WTC11 (cell line): ENCODE results near the gene CLTCL1. TPM values are rescaled to one million over a fixed set of nuclear protein-coding genes. Genes with fewer than 3 reads are reported as not detected.

Experiments used
- ATAC-seq: fragments of 200-7000 bp; cut with Tn5 transposase; 2 replicates; pipeline ENCODE4 v1.10.0; 2021; ENCODE audit warnings: mild to moderate bottlenecking, moderate library complexity
- CTCF ChIA-PET: fragments of 300-600 bp; sonication (Branson Sonifier 250); formaldehyde crosslinking; loops from one replicate; lab custom pipeline; 2021; ENCODE audit warnings: antibody characterized with exemption; lab: Charles Lee
- POLR2A ChIA-PET: fragments of 350-600 bp; sonication (Branson Sonifier 250); formaldehyde crosslinking; loops from one replicate; lab custom pipeline; 2021; ENCODE audit warnings: antibody characterized with exemption; lab: Charles Lee
- DNase-seq: peaks from one replicate; pipeline ENCODE4 v3.0.0; 2021; ENCODE audit warnings: low spot score
- H3K27ac Mint-ChIP-seq: 2 replicates; pipeline ENCODE4 v1.8.0; 2021; ENCODE audit warnings: mixed read lengths
- H3K27me3 Mint-ChIP-seq: 2 replicates; pipeline ENCODE4 v1.8.0; 2021; ENCODE audit warnings: low read depth, mild to moderate bottlenecking, moderate library complexity, mixed read lengths
- H3K36me3 Mint-ChIP-seq: 2 replicates; pipeline ENCODE4 v1.8.0; 2021; ENCODE audit warnings: mixed read lengths
- H3K4me1 Mint-ChIP-seq: 2 replicates; pipeline ENCODE4 v1.8.0; 2022; ENCODE audit warnings: mixed read lengths
- H3K4me3 Mint-ChIP-seq: 2 replicates; pipeline ENCODE4 v1.8.0; 2021; ENCODE audit warnings: mild to moderate bottlenecking, moderate library complexity, mixed read lengths
- H3K9me3 Mint-ChIP-seq: 2 replicates; pipeline ENCODE4 v1.8.0; 2021; ENCODE audit warnings: mixed read lengths
- ELF4 ChIP-seq: sonication (generic); formaldehyde crosslinking; IDR thresholded peaks from 2 replicates; pipeline ENCODE4 v1.8.1; 2022; ENCODE audit warnings: low read depth, mild to moderate bottlenecking, moderate library complexity, missing genetic modification reagents
- ETV6 ChIP-seq: sonication (generic); formaldehyde crosslinking; IDR thresholded peaks from 2 replicates; pipeline ENCODE4 v1.8.1; 2022; ENCODE audit warnings: mild to moderate bottlenecking, missing genetic modification reagents
- GABPB1 ChIP-seq: sonication (generic); formaldehyde crosslinking; IDR thresholded peaks from 2 replicates; pipeline ENCODE4 v1.8.1; 2023; ENCODE audit warnings: mild to moderate bottlenecking, missing genetic modification reagents
- GTF2I ChIP-seq: fragments of 250-450 bp; sonication (Bioruptor Pico); conservative IDR thresholded peaks from 2 replicates; pipeline ENCODE4 v1.4.0; 2021; ENCODE audit warnings: mild to moderate bottlenecking
- JUN ChIP-seq: sonication (generic); formaldehyde crosslinking; IDR thresholded peaks from 2 replicates; pipeline ENCODE4 v1.8.0; 2023; ENCODE audit warnings: mild to moderate bottlenecking, missing genetic modification reagents
- MYBL2 ChIP-seq: sonication (generic); formaldehyde crosslinking; IDR thresholded peaks from 2 replicates; pipeline ENCODE4 v1.8.1; 2023; ENCODE audit warnings: mild to moderate bottlenecking, moderate library complexity, missing genetic modification reagents
- NFATC4 ChIP-seq: fragments of 250-450 bp; sonication (Bioruptor Pico); IDR thresholded peaks from 2 replicates; pipeline ENCODE4 v1.9.0; 2021; ENCODE audit warnings: mild to moderate bottlenecking
- NFYB ChIP-seq: sonication (generic); formaldehyde crosslinking; conservative IDR thresholded peaks from 2 replicates; pipeline ENCODE4 v1.8.0; 2022; ENCODE audit warnings: low read depth, missing genetic modification reagents
- NR2C2 ChIP-seq: sonication (generic); formaldehyde crosslinking; IDR thresholded peaks from 2 replicates; pipeline ENCODE4 v1.8.0; 2022; ENCODE audit warnings: mild to moderate bottlenecking, missing genetic modification reagents
- RORB ChIP-seq: fragments of 250-450 bp; sonication (Bioruptor Pico); IDR thresholded peaks from 2 replicates; pipeline ENCODE4 v1.9.0; 2021; ENCODE audit warnings: mild to moderate bottlenecking
- SMAD3 ChIP-seq: sonication (generic); formaldehyde crosslinking; IDR thresholded peaks from 2 replicates; pipeline ENCODE4 v1.8.0; 2022; ENCODE audit warnings: missing genetic modification reagents, mild to moderate bottlenecking, borderline replicate concordance
- TEAD1 ChIP-seq: sonication (generic); formaldehyde crosslinking; IDR thresholded peaks from 2 replicates; pipeline ENCODE4 v1.8.0; 2022; ENCODE audit warnings: mild to moderate bottlenecking, missing genetic modification reagents
- ZNF219 ChIP-seq: sonication (generic); formaldehyde crosslinking; IDR thresholded peaks from 2 replicates; pipeline ENCODE4 v1.8.0; 2023; ENCODE audit warnings: missing genetic modification reagents, mild to moderate bottlenecking, borderline replicate concordance
- ZNF317 ChIP-seq: sonication (generic); formaldehyde crosslinking; IDR thresholded peaks from 2 replicates; pipeline ENCODE4 v1.8.1; 2023; ENCODE audit warnings: low read depth, mild to moderate bottlenecking, moderate library complexity, missing genetic modification reagents, borderline replicate concordance
- ZNF396 ChIP-seq: fragments of 250-450 bp; sonication (Bioruptor Pico); IDR thresholded peaks from 2 replicates; pipeline ENCODE4 v1.8.0; 2021; ENCODE audit warnings: mild to moderate bottlenecking, moderate library complexity, borderline replicate concordance
- ZNF416 ChIP-seq: fragments of 250-450 bp; sonication (Bioruptor Pico); IDR thresholded peaks from 2 replicates; pipeline ENCODE4 v1.9.0; 2021; ENCODE audit warnings: mild to moderate bottlenecking, inconsistent platforms
- total RNA-seq: library from RNA; stranded (reverse); gene quantifications from 3 replicates; pipeline ENCODE4 v1.2.3, GENCODE V29; 2021
- TF ChIP-seq, protein P1 (sequence below): sonication (generic); formaldehyde crosslinking; IDR thresholded peaks from 2 replicates; pipeline ENCODE4 v1.8.1; 2022; ENCODE audit warnings: mild to moderate bottlenecking, moderate library complexity, missing genetic modification reagents
- TF ChIP-seq, protein P2 (sequence below): fragments of 250-450 bp; sonication (Bioruptor Pico); IDR thresholded peaks from 2 replicates; pipeline ENCODE4 v2.1.2; 2022; ENCODE audit warnings: mild to moderate bottlenecking, moderate library complexity
- TF ChIP-seq, protein P3 (sequence below): fragments of 250-450 bp; sonication (Bioruptor Pico); IDR thresholded peaks from 2 replicates; pipeline ENCODE4 v1.9.0; 2021; ENCODE audit warnings: mild to moderate bottlenecking

Gene CLTCL1
- total RNA-seq, 1 experiment from 2014 or later = 15.5 TPM

DNA sequence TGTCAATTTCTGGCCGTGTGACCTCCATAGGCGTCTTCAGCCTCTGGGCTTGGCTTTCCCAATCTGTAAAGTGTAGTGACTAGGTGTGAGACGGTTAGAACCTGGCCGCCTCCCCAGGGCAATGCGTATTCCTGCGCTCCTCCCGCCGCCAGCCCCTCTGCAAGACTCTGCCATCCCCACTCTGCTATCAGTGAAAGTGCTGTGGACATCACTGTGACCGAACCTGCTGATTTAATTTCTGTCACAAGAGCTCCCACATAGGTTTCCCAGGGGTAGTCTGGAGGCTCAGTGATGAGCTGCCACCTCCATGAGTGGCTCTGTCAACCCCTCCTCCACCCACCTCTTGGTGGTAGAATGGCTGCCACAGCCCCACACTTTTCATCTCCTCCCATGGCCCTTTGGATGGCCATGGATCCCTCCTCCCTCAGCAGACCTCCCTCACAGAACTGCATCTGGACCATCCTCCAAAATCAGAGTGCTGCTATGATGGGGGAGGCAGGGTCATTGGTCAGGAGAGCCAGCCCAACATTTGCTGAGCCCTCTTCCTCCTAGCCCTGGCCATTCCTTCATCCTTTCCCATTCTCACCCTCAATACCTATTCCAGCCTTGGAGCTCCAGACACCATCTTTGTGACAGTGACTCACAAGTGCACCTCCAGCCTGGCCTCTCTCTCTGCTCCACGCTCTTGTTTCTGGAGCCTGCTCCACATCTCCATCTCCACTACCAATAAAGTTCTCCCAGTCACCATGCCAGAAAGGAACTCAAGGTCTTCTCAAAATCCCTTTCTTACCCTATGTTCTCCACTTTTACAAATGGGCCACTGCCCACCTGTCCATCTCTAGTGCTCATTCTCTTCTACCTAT, 140.0 kb downstream of the CLTCL1 start:
- 0 out of 2 replicates have a peak, but pooled peaks cover 4% of the 10 kb centered on the region for H3K9me3 Mint-ChIP-seq
- H3K36me3 Mint-ChIP-seq = peaks cover 4% of the 10 kb centered on the region; the same call in 1 of the 2 replicates
- TF ChIP-seq RORB (no peak), NR2C2 (CRISPR knock-in tag) (no peak), GTF2I (0 out of 2 replicates have a peak, but pooled peaks have one; percentile 33)
- peak overlapping the region; percentile 72 for H3K4me3 Mint-ChIP-seq
- ATAC-seq (no peak), DNase-seq (no peak)
- CTCF ChIA-PET = interaction anchor here (0.5 to 1.9 kb wide), 3 partner anchors 28 to 478 kb away, joined by 4 to 8 read pairs (median 5); no protein-coding TSS in a partner anchor
- POLR2A ChIA-PET = interaction anchor here (0.8 kb wide), 1 partner anchor 27 kb away, joined by 3 read pairs; the partner anchor contains the start of gene SLC25A1
- H3K27ac Mint-ChIP-seq = no peak overlapping the region
- peaks cover 79% of the 10 kb centered on the region for H3K27me3 Mint-ChIP-seq
- peaks cover 13% of the 10 kb centered on the region for H3K4me1 Mint-ChIP-seq

DNA sequence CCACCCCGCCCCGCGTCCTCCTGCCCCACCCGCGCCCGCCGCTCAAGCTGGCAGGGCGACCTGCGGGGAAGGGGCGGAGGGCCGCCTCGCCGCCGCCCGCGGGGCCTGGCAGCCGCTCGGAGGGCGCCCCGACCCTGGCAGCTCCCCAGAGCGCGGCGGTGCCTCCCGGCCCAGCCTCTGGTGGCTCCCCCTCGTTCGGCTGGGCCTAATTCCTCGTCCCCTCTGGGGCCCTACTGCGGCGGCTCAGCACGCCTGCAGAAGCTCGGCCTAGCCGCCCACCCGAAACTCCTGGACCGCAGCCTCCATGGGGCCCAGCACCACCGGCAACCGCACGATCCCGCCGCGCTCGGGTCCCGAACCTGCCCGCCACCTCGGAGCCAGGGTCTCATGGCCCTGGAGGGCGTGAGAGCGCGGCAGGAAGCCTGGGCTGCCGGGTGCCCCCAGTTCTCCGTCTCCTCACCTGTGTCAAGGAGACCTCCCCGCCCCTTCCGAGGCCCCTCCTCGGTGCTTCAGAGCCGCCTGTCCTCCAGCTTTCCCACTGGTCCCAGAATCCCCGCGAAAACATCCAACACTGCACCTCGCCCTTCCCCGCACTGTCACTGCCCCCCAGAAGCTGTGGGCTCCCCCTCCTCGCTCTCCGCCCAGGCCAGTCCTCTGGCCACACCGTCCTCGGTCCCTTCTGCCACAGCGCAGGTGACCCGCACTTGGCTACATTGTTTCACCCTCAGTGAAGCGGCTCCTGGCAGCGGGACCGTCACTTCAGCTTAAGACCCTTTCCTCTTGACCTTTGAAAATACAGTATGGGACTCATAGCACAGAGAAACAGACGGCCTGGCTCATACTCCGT, 140.8 kb downstream of the CLTCL1 start:
- Mint-ChIP-seq H3K36me3 (peaks cover 4% of the 10 kb centered on the region; the same call in 1 of the 2 replicates), H3K27me3 (peaks cover 83% of the 10 kb centered on the region), H3K4me1 (peaks cover 16% of the 10 kb centered on the region), H3K27ac (no peak overlapping the region), H3K4me3 (peak overlapping the region; percentile 72), H3K9me3 (0 out of 2 replicates have a peak, but pooled peaks cover 4% of the 10 kb centered on the region)
- POLR2A ChIA-PET = interaction anchor here (0.8 kb wide), 1 partner anchor 28 kb away, joined by 3 read pairs; the partner anchor contains the start of gene SLC25A1
- no peak for TF ChIP-seq ZNF416
- TF ChIP-seq NFYB = no peak
- no peak for TF ChIP-seq GTF2I
- TF ChIP-seq GABPB1 (CRISPR knock-in tag) = no peak
- no peak for TF ChIP-seq ZNF219 (CRISPR knock-in tag)
- no peak for TF ChIP-seq SMAD3
- no peak for TF ChIP-seq ZNF396
- CTCF ChIA-PET = interaction anchor here (0.6 to 1.9 kb wide), 2 partner anchors 29 to 51 kb away, joined by 4 to 5 read pairs; no protein-coding TSS in a partner anchor
- peak; percentile 12 for ATAC-seq
- DNase-seq = peak; percentile 33

DNA sequence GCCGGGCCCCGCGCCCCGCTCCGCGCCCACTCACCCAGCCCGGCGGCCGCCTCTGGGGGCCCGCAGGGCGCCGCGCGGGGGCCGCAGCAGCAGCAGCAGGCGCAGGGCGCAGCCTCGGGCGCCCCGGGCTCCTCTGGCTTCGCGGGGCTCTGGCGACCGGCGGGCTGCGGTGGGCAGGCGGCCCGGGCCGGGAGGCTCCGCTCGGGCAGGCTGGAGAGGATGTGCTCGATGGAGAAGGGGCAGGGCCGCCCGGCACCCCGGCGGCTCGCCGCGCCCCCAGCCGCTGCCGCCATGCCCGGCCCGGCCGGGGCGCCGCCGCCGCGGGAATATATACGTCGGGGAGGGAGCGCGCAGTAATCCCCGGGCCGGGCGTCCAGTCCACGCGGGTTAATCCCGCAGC, 141.5 kb downstream of the CLTCL1 start, which contains the start of gene GSC2:
Gene GSC2 (minus strand): TSS at position 302 of the 400 bp plus-strand sequence. CDS start 9 bp downstream, at position 293.
- H3K4me3 Mint-ChIP-seq = peak within 1 kb of the TSS; percentile 72
- ChIA-PET POLR2A (no interaction called here), CTCF (interaction anchor here (0.6 to 3.4 kb wide), 3 partner anchors 28 to 65 kb away, joined by 4 to 11 read pairs (median 4); partner anchors contain the start of gene DGCR2)
- peaks cover 4% of the 10 kb centered on the region; the same call in 1 of the 2 replicates for H3K36me3 Mint-ChIP-seq
- no peak for TF ChIP-seq GTF2I
- peak; percentile 23 for ATAC-seq
- H3K9me3 Mint-ChIP-seq = 0 out of 2 replicates have a peak, but pooled peaks cover 4% of the 10 kb centered on the region
- DNase-seq = no peak
- H3K27me3 Mint-ChIP-seq = peaks cover 79% of the 10 kb centered on the region
- H3K4me1 Mint-ChIP-seq = peaks cover 16% of the 10 kb centered on the region
- H3K27ac Mint-ChIP-seq = no peak within 1 kb of the TSS

- H3K4me1 Mint-ChIP-seq = peaks cover 18% of the 10 kb centered on the region
- H3K4me3 Mint-ChIP-seq = peak overlapping the region; percentile 66
- CTCF ChIA-PET = interaction anchor here (0.6 to 3.5 kb wide), 7 partner anchors 19 to 481 kb away, joined by 3 to 22 read pairs (median 4); partner anchors contain the start of genes DGCR2, SLC25A1 and UFD1
- ATAC-seq = peak; percentile 33
- no peak overlapping the region for H3K27ac Mint-ChIP-seq
- peaks cover 4% of the 10 kb centered on the region; the same call in 1 of the 2 replicates for H3K36me3 Mint-ChIP-seq
- peaks cover 78% of the 10 kb centered on the region for H3K27me3 Mint-ChIP-seq
- H3K9me3 Mint-ChIP-seq = 0 out of 2 replicates have a peak, but pooled peaks cover 4% of the 10 kb centered on the region
- DNase-seq = peak; percentile 65
- POLR2A ChIA-PET = interaction anchor here (0.6 kb wide), 2 partner anchors 31 to 1603 kb away, joined by 3 to 5 read pairs; no protein-coding TSS in a partner anchor
- TF ChIP-seq JUN (no peak), TEAD1 (CRISPR knock-in tag) (0 out of 2 replicates have a peak, but pooled peaks have one; percentile 52), ZNF317 (CRISPR knock-in tag) (peak; percentile 52; the same call in 1 of the 2 replicates), NFATC4 (no peak), MYBL2 (CRISPR knock-in tag) (peak; percentile 67; the same call in 1 of the 2 replicates), ETV6 (CRISPR knock-in tag) (peak; percentile 49; the same call in 1 of the 2 replicates), ELF4 (CRISPR knock-in tag) (peak; percentile 33; the same call in 1 of the 2 replicates), NFYB (no peak)
- TF ChIP-seq, protein P1, sequence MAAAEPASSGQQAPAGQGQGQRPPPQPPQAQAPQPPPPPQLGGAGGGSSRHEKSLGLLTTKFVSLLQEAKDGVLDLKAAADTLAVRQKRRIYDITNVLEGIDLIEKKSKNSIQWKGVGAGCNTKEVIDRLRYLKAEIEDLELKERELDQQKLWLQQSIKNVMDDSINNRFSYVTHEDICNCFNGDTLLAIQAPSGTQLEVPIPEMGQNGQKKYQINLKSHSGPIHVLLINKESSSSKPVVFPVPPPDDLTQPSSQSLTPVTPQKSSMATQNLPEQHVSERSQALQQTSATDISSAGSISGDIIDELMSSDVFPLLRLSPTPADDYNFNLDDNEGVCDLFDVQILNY (CRISPR knock-in tag) = peak; percentile 38; the same call in 1 of the 2 replicates
- TF ChIP-seq, protein P2, sequence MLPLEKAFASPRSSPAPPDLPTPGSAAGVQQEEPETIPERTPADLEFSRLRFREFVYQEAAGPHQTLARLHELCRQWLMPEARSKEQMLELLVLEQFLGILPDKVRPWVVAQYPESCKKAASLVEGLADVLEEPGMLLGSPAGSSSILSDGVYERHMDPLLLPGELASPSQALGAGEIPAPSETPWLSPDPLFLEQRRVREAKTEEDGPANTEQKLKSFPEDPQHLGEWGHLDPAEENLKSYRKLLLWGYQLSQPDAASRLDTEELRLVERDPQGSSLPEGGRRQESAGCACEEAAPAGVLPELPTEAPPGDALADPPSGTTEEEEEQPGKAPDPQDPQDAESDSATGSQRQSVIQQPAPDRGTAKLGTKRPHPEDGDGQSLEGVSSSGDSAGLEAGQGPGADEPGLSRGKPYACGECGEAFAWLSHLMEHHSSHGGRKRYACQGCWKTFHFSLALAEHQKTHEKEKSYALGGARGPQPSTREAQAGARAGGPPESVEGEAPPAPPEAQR (CRISPR knock-in tag) = no peak
- TF ChIP-seq, protein P3, sequence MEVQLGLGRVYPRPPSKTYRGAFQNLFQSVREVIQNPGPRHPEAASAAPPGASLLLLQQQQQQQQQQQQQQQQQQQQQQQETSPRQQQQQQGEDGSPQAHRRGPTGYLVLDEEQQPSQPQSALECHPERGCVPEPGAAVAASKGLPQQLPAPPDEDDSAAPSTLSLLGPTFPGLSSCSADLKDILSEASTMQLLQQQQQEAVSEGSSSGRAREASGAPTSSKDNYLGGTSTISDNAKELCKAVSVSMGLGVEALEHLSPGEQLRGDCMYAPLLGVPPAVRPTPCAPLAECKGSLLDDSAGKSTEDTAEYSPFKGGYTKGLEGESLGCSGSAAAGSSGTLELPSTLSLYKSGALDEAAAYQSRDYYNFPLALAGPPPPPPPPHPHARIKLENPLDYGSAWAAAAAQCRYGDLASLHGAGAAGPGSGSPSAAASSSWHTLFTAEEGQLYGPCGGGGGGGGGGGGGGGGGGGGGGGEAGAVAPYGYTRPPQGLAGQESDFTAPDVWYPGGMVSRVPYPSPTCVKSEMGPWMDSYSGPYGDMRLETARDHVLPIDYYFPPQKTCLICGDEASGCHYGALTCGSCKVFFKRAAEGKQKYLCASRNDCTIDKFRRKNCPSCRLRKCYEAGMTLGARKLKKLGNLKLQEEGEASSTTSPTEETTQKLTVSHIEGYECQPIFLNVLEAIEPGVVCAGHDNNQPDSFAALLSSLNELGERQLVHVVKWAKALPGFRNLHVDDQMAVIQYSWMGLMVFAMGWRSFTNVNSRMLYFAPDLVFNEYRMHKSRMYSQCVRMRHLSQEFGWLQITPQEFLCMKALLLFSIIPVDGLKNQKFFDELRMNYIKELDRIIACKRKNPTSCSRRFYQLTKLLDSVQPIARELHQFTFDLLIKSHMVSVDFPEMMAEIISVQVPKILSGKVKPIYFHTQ = no peak
Measured at GRCh38 chr22:19149047-19149883, 142.3 kb downstream of the CLTCL1 start.
